ENCODE results near the gene REEP2.

Gene REEP2

GRCh38 chr5:138448481-138449398 lies 9.9 kb downstream of the REEP2 start:
- peak; percentile 94 for DNase-seq

- DNase-seq, result peak; percentile 58
These were observed 10.8 kb downstream of the REEP2 start for GRCh38 chr5:138449501-138450239.

GRCh38 chr5:138450971-138451370 lies 12.1 kb downstream of the REEP2 start:
- no peak for DNase-seq

GRCh38 chr5:138452720-138453119 lies 13.9 kb downstream of the REEP2 start:
- no peak for DNase-seq

- no peak for DNase-seq
These were observed 14.7 kb downstream of the REEP2 start for GRCh38 chr5:138453590-138453989.

- no peak for DNase-seq
These were observed 15.3 kb downstream of the REEP2 start for GRCh38 chr5:138454121-138454520.

- DNase-seq, result no peak
These were observed 16.5 kb downstream of the REEP2 start for GRCh38 chr5:138455232-138455930.

GRCh38 chr5:138457531-138458275 lies 18.8 kb downstream of the REEP2 start:
- DNase-seq, result no peak

GRCh38 chr5:138458384-138458783 lies 19.5 kb downstream of the REEP2 start:
- no peak for DNase-seq

GRCh38 chr5:138458856-138459255 lies 20.0 kb downstream of the REEP2 start:
- DNase-seq, result no peak

GRCh38 chr5:138459311-138459933 lies 20.6 kb downstream of the REEP2 start:
- no peak for DNase-seq

- no peak for DNase-seq
These were observed 21.3 kb downstream of the REEP2 start for GRCh38 chr5:138460032-138460693.

- no peak for DNase-seq
These were observed 22.7 kb downstream of the REEP2 start for GRCh38 chr5:138461343-138462125.

GRCh38 chr5:138463419-138464007 lies 24.7 kb downstream of the REEP2 start:
- no peak for DNase-seq

GRCh38 chr5:138464008-138464387 lies 25.1 kb downstream of the REEP2 start:
- DNase-seq, result peak; percentile 87

- peak; percentile 95 for DNase-seq
These were observed 25.8 kb downstream of the REEP2 start for GRCh38 chr5:138464388-138465260.

- peak; percentile 81 for DNase-seq
These were observed 26.6 kb downstream of the REEP2 start, which contains the start of gene EGR1 for GRCh38 chr5:138465261-138466124. Gene EGR1, plus strand, starts transcription at chr5:138465479. Its CDS starts 283 bp downstream, at chr5:138465762.
